Head of caudate nucleus (tissue), 42 donors: ENCODE data around the gene EEF1A2.

ENCODE experiments used
- DNase-seq, 42 donors: peaks; one replicate each; pipeline versions ENCODE4 v3.0.0 to v3.0.0-alpha.2; 2020 to 2021; ENCODE audit warnings: mixed read lengths in 7 of 42
- intact Hi-C: fragments of 100-400 bp; cut with DNase I; formaldehyde crosslinking; loops from one replicate; pipeline ENCODE4 v1.15.0; 2022

Gene EEF1A2

DNA sequence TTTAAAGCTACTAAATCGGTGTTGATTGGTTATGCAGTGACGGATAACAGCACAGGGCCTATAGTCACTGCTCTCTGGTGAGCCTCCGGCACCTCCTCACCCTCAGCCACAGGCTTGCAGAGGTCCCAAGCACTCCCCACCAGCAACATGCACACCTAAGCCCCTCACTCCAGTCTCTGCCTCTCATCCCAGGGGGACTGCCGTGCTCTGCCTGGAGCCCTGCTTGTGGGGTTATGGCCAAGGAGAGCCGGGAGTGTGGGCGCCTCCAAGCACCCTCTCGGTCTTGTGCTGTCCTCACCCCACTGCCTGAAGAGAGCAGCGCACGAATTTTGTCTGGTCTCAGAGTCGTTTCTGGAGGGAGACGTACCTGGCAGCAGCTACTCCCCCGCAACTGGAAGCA, 6.8 kb upstream of the EEF1A2 start:
- no peak for DNase-seq
- intact Hi-C loops, result loop anchor here (10.0 kb wide), 1 partner anchor 349 kb away; no protein-coding TSS in a partner anchor

DNA sequence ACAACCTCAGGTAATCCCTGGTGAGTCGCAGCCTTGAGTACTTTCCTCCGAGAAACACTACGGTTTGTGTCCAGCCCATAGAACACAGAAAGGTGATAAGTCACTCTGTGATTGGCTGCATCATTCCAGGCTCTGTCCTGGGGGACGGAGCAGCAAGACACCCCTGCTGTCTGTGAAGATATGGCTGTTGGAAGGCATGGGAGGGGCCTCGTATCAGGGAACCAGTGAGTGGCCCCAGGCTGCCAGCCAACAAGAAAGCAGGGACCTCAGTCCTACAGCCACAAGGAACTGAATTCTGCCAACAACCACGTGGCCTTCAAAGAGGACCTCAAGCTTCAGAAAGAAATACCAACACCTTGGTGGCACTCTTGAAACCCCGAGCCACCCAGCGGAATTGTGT, 6.4 kb upstream of the EEF1A2 start:
- no peak for DNase-seq
- intact Hi-C loops, result loop anchor here (10.0 kb wide), 1 partner anchor 350 kb away; no protein-coding TSS in a partner anchor

DNA sequence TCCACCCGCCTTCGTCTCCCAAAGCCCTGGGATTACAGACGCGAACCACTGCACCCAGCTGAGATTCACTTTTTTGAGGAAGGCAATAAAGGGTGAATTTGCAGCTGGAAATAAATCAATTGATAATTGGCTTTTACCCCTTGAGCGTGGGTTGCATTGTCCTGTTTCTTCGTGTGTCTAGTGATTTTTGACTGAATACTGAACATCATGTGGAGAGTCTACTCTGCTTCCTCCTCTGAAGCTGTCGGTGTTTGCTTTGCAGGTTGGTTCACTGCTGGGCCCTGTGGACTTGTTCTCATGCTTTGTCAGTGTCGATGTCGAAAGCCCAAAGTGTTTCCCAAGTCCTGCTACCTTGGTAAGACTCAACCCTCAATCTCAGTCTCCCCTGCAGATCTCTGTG, 5.8 kb upstream of the EEF1A2 start:
- intact Hi-C loops, result loop anchor here (10.0 kb wide), 1 partner anchor 350 kb away; no protein-coding TSS in a partner anchor
- no peak for DNase-seq

DNA sequence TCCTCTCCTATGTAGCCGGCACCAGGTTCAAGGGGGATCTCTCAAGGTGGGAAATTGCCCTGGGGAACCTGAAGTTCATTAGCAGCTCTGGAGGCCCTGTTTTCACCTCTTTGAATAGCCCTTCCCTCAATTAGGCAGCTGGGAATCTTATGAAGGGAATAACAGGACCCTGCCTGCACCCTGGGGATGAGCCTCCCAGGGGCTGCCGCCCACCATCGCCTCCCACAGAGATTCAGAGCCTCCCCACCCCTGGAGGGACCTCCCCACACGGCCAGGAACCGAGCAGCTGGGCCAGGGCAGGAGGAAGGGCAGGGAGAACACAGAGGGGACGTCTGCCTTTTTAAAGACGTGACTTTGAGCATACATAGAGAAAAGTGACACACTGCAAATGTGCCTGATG, 4.6 kb upstream of the EEF1A2 start:
- intact Hi-C loops, result loop anchor here (10.0 kb wide), 1 partner anchor 351 kb away; no protein-coding TSS in a partner anchor
- DNase-seq, result peak in 2 of 42 donors; percentile 1 to 17

DNA sequence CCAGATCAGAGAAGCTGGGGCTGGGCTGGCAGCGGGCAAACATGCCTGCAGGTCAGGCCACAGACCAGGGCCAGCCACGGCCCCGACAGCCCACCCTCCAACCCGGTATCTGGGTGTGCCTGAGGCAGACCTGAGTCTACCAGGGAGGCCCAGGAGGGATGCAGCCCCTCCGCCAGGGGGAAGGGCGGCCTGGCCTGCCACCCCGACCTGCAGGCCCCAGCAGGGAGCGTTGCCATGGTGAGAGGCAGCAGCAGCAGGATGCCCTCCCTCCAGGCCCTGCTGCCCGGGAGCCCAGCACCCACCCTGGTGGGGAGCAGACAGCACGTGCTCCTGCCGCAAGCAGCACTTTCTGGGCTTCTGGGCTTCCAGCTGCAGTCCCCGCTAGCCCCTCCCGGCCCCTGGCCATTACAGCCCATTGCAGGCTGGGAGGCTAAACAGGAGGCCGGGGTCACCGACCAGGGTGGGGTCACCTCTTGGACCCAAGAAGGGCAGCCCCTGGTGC, 3.8 kb upstream of the EEF1A2 start:
- intact Hi-C loops, result loop anchor here (10.0 kb wide), 1 partner anchor 352 kb away; no protein-coding TSS in a partner anchor
- peak in 2 of 42 donors; percentile 26 to 35 for DNase-seq

DNA sequence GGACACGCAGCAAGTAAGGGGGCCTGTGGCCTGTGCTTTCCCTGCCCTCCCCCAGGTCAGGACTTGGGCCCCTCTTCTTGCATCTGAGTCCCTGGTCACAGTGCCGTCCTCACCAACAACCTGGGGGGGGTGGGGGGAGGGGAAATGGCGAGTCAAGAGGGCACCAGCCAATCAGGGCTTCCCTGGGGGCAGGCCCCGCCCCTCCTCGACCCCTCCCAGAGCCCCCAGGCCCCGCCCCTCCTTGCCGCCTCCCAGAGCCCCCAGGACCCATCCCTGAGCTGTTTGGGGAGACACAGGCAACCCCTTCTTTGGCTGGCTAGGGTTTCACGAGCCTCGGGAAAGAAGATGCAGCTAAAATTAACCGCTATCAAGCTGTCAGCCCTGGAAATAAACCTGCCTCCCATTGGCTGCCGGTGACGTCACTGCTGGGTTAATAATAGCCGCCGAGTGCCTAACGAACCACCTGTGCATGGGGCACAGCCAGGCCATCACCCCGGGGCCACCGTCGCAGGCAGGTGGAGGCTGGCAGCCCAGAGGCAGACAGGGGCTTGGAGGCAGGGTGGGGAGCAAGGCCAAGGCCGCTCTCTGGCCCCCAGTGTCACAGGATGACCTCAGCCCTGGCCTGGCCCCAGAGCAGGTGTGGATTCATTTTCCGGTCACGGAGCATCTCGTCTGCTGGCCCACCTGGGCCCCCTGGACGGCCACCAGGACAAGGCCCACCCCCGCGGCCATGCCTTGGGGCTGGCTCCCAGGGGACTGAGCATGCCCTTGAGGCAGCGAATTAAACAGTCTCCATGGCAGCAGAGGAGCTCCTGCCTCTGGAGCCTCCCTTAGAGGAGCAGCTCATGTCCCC, 3.2 kb upstream of the EEF1A2 start:
- DNase-seq, result peak; percentile 63 to 93 (median 86)
- intact Hi-C loops, result loop anchor here (10.0 kb wide), 1 partner anchor 353 kb away; no protein-coding TSS in a partner anchor

DNA sequence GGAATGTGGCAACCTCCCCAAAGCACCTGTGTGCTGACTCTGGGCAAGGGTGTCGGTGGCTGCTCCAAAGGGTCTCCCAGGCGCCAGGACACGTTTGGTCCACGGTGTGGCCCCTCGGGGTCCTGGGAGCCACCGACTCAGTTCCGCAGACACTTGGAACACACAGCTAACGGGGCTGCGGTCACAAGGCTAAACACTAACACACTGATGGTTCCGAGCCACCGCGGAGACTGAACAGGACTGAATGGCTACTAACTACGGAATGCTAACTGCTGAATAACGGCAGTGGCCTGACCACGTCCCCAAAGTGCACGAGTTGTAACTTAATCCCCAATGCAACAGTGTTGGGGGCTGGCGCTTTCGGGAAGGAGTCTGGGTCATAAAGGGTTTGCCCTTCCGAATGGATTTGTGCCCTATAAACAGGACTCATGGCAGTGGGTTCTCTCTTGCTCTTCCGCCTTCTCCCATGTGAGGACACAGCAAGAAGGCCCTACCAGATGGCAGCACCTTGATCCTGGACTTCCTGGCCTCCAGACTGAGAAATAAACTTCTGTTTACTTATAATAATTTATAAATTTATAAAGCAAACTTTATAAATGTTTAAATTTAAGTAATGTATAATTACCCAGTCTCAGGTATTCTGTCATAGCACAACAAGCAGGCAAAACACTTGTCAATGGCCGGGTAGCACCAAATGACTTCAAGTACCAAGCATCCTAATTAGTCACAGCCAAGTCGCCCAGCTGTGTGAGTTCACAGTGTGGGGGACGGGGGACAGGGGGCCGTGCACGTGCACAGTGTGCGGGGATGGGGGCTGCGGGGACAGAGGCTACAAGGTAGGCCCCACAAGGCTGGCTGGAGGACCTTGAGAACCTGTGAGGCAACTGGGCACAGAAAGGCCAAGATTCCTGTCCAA, 2.3 kb upstream of the EEF1A2 start:
- intact Hi-C loops, result loop anchor here (10.0 kb wide), 1 partner anchor 354 kb away; no protein-coding TSS in a partner anchor
- peak in 1 of 42 donors; percentile 29 for DNase-seq

DNA sequence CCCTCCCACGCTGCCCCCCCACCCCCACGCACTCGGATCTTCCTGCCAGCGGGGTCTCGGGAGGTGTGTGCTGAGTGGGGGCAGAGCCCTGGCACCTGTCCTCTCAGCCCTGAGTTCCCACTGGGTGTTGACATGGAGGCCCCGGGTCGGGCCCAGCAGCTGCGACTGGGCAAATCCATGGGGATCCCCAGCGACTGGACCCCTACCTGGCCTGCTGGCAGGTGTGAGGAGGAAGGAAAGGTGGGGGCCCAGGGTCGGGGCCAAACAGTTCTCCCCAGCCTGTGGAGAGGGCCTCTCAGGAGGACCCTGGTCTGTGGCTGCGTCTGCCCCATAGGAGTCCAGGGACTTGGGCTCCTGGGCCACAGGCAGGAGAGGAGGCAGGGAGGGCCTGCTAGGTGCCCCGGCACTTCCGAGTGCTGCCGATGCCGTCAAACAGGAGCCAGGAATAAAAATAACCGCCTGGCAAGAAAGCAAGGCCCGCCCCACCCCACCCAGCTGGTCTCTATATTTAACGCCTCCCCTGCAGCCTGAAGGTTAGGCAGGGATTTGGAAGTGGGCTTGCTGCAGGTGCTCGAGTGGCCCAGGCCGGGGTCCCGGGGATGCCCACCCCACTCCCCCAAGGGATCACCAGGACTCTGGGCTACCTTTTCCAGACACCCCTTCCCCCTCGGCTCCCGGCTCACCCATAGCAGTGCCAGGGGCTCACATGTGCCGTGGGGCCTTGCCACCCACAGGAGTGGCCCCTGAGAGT, 1.4 kb upstream of the EEF1A2 start:
- intact Hi-C loops, result loop anchor here (10.0 kb wide), 1 partner anchor 354 kb away; no protein-coding TSS in a partner anchor
- DNase-seq, result peak in 1 of 42 donors; percentile 29

DNA sequence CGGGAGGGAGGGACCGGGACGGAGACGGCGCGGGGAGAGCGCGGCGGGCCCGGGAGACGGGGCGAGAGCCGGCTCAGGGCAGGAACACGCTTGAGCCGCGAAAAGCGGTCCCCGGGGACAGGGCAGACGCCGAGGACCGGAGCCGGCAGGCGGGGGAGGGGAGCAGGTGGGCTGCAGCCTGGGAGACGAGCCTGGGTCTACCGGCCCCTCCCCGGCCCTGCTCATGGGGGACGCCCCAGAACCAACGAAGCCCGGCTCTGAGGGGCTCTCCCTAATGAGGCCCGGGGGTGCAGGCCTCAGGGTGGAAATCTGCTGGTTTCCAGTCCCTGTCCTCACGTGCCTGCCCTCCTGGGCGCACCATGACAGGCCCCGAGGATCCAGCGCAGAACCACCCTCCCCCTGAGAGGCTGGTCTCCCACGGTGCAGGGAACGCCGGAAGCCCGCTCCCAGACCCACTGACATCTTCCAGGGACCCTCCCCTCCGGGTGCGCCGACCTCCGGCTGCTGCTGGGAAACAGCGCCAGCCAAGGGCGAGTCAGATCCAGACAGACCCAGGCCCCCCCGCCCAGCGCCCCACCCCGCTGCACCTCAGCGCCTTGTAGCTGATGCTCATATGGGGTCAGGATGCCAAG, 571 bp upstream of the EEF1A2 start:
- intact Hi-C loops, result no loop called here
- DNase-seq, result peak in 1 of 42 donors; percentile 6

DNA sequence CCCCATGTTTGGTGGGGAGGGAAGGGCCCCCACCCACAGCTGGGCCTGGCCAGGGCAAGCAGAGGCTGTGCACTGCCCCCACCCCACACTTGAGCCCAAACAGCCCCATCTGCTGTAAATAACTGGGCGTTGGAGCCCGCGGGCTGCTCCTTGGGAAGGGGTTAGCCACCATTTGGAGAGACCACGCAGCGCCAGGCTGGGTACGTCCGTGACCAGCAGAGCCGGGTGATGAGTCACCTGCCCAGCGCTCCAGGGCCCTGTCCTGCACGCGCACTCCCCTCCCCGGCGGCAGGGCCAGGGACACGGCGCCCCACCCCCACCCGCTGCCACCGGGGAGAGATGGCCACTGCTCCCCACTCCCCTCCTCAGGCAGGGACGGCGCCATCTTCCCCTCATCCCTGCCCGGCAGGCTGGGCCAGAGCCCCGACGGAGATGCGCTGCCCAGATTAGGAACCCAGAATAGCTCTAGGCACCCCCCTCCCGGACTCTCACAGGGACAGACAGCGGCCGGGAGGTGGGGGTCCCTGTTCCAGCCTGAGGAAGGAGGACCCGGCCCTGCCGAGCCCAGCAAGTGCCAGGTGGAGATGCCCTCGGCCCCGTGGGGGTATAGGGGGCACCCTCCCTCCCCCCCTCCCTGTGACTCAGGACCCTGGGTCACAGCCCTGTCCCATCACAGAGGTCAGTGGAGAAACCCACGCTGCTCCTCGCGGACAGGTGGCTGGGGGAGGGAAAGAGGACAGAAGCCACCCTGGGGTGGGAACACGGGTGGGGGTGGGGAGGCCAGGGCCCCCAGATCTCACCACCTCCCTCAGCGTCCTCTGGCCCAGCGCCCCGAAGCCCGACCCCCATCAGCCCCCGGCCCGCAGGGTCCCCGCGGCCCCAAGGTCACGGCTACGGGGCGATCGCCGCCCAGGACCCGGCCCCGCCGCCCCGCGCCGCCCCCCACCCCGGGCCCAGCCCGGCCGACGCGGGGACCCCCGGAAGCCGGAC, 642 bp downstream of the EEF1A2 start:
- peak in 3 of 42 donors; percentile 39 to 66 (median 44) for DNase-seq
- intact Hi-C loops, result no loop called here

DNA sequence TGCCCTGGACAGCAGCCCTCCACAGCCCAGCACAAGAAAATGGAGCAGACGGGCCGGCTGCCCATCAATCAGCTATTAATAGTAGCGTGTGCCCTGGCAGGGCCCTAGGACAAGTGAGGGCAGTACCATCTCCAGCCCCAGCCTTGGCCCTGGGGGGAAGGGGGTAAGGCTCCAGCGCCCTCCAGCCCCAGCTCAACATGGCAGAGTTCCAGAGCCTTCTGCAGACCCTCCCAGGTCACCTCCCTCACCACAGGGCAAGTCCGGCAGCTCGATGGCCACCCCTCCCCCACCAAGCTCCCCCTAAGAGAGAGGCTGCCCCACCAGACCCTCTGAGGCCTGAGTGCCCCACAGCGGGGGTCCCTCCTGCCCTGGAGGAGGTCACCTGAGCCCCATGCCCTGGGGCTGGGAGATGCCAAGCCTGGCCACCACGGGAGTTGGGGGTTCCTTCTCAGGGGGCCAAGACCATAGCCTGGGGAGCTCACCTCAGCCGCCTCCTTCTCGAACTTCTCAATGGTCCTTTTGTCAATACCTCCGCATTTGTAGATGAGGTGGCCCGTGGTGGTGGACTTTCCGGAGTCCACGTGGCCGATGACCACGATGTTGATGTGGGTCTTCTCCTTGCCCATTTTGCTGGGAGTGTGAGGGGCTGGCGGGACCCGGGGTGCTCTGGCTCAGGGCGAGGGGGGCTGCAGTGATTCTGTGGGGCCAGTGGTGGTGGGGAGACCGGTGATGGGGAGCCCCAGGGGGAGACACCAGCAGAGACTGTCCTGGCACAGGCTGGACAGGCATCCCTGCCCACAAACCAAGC, 1.5 kb downstream of the EEF1A2 start:
- no peak for DNase-seq
- intact Hi-C loops, result no loop called here

DNA sequence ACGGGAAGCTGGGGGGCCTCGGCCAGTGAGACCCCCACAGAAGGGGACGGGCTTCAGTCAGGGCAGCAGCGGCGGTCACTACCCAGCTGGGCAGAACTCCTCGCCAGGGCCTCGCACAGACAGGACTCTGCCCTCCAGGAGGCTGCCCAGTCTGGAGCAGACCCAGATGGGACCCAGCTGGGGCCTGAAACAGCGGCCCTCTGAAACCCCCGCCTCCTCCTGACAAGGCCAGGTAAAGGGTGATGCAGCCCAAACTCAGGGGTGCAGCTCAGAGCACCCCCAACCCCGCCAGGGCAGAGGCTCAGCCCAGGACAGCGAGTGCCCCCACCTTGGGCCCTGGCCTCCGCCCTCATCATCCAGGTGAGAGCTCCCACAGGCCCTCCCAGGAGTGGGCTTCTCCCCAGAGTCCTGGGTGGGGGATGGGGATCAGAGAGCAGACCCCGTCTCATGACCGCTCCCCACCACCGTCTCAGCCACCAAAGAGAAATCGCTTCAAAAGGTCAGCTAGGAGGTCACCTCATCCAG, 2.2 kb downstream of the EEF1A2 start:
- intact Hi-C loops, result no loop called here
- DNase-seq, result no peak

DNA sequence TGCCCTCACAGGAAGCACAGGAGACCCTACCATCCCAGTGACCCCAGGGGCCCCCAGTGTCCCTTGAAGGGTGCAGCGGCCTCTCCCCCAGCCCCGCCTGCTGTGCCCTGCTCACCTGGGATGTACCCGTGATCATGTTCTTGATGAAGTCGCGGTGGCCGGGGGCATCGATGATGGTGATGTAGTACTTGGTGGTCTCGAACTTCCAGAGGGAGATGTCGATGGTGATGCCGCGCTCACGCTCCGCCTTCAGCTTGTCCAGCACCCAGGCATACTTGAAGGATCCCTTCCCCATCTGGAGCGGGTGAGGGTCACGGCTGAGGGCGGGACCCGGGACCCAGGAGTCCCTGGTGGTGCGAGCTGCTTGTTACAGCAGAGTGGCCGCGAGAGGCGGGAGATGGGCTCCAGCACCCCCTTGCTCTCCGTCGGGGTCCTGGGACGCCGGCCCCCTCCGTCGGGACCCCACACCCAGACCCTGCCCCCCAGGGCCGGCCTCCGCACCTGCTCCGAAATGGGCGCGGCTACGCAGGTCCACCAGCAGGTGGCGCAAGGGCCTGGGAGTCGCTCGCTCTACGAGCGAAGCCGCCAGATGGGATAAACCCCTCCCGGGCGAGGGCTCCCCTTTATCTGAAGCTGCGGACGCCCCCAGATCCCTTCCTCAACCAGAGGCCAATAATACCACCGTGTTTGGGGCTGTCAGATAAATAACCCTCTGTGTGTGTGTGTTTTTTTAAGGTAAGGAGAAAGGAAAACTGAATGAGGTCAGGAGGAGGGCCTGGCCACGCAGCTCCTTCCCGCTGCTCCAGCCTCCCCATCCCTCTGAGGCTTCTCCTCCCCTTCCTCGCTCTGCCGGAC, 2.9 kb downstream of the EEF1A2 start:
- DNase-seq, result peak; percentile 39 to 89 (median 73)
- intact Hi-C loops, result no loop called here

DNA sequence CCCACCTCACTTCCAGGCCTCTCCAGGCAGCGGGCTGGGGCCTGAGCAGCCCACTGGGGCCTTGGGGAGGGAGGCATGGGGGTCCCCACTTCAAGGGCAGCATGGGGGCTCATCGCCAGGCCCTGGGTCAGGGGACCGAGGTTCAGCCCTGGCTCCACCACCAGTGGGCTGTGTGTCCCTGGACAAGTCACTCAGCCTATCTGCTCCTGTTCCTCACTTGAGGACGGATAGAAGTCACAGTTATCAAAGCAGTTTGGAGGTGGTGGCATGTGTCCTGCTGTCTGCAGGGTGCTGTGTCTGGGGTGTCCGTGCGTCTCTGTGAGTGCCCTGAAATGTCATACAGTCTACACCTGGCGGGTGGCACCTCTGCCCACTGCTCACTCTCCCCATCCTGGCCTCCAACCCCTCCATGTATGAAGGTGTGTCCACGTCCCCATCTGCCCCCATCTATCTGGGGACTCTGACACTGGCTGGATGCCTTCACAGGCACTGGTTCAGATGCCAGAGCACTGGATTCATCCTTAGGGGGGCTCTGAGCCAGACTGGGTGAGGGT, 3.6 kb downstream of the EEF1A2 start:
- intact Hi-C loops, result no loop called here
- DNase-seq, result no peak
